AG04449 (cell line): ENCODE measurements around the gene ULBP2.
"Not testable (repeated sequence)": the region's sequence is repeated elsewhere in the genome, so short reads cannot be mapped to it uniquely, and the experiment has no call there.

Source experiments
- CTCF ChIA-PET: fragments of 350-600 bp; formaldehyde crosslinking; extraction: SDS; loops from one replicate; lab custom pipeline; 2021; ENCODE audit warnings: antibody characterized with exemption; lab: Yijun Ruan, JAX
- POLR2A ChIA-PET: fragments of 400-600, 350-600 bp; formaldehyde crosslinking; extraction: SDS; loops from one replicate; lab custom pipeline; 2020; ENCODE audit warnings: antibody characterized with exemption, inconsistent platforms; lab: Yijun Ruan, JAX
- DNase-seq: peaks from one replicate; pipeline ENCODE4 v3.0.0-alpha.2; 2010; ENCODE audit warnings: low read depth, low spot score
- H3K4me3 ChIP-seq: 2 replicates; pipeline ENCODE4 v1.5.1; 2011; ENCODE audit warnings: low read depth, mild to moderate bottlenecking, control low read depth, low read length
- TF ChIP-seq, protein P1 (sequence below): IDR thresholded peaks from one replicate; pipeline ENCODE4 v1.5.1; 2011; ENCODE audit warnings: mild to moderate bottlenecking, moderate library complexity, low read length, control low read depth, inconsistent platforms; ENCODE audit not compliant: insufficient read depth; ENCODE audit errors: missing control alignments

ULBP2 gene

GRCh38 chr6:149938571-149939355 is 3.1 kb upstream of the ULBP2 start:
- ChIA-PET CTCF (interaction anchor here (0.6 to 1.2 kb wide), 2 partner anchors 78 to 142 kb away, joined by 3 to 6 read pairs; no protein-coding TSS in a partner anchor), POLR2A (no interaction called here)
- H3K4me3 ChIP-seq: peak overlapping the region; percentile 55

DNA sequence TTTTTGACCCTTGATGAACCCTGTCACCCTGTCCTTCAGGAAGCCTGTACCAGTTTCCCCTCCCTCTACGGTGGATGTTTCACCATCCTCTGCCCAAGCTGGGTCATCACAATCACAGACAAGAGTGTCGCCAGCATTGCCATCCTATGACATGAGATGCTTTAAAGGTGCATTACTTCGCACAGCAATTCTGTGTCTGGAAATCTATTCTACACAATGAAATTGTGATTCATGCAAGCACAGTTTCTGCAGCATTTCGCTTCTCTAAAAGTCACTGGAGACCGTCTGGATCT is 2.5 kb upstream of the ULBP2 start:
- TF ChIP-seq, protein P1, sequence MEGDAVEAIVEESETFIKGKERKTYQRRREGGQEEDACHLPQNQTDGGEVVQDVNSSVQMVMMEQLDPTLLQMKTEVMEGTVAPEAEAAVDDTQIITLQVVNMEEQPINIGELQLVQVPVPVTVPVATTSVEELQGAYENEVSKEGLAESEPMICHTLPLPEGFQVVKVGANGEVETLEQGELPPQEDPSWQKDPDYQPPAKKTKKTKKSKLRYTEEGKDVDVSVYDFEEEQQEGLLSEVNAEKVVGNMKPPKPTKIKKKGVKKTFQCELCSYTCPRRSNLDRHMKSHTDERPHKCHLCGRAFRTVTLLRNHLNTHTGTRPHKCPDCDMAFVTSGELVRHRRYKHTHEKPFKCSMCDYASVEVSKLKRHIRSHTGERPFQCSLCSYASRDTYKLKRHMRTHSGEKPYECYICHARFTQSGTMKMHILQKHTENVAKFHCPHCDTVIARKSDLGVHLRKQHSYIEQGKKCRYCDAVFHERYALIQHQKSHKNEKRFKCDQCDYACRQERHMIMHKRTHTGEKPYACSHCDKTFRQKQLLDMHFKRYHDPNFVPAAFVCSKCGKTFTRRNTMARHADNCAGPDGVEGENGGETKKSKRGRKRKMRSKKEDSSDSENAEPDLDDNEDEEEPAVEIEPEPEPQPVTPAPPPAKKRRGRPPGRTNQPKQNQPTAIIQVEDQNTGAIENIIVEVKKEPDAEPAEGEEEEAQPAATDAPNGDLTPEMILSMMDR: no peak
- DNase-seq: no peak
- ChIA-PET CTCF (interaction anchor here (1.2 to 1.3 kb wide), 2 partner anchors 72 to 78 kb away, joined by 3 to 6 read pairs; no protein-coding TSS in a partner anchor), POLR2A (no interaction called here)
- no peak overlapping the region for H3K4me3 ChIP-seq

More at GRCh38 chr6:149938571-149939355, 3.1 kb upstream of the ULBP2 start:
- TF ChIP-seq, protein P1: no peak
- no peak for DNase-seq

DNA sequence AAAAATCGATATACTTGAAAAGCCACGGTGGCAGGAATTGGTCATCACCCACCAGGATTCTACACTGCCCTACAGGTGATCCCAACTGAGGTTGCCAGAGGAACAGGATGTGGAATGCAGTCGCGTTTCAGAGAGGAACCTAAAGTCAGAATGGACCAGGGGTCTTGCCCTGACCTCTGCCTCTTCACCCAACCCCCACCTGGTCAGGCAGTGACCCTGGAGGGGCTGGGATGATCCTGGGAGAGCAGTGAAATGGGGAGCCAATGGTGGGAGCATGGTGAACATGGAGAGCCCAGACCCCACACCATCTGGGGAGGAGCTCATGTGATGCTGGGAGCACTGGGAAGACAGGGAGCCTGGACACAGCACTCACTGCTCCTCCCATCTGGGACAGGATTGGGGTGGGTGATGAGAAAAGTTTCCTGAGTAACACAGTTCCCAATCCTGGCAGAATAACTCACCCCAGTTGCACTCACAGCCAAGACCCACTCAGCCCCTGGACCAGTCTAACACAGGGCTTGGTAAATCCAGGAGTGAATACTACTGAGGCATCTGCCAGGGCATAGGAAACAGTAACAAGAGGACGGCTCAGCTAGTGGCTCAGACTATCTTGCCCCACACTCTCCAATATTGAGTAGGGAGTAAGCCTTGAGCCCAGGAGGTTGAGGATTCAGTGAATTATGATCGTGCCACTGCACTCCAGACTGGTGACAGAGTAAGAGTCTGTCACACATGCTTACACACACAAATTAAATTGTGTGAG is 1.7 kb upstream of the ULBP2 start:
- ChIA-PET CTCF (interaction anchor here (1.0 to 1.6 kb wide), 5 partner anchors 13 to 455 kb away, joined by 3 to 18 read pairs (median 4); no protein-coding TSS in a partner anchor), POLR2A (no interaction called here)
- no peak overlapping the region for H3K4me3 ChIP-seq
- DNase-seq: no peak
- TF ChIP-seq, protein P1: no peak

- CTCF ChIA-PET: interaction anchor here (1.0 to 1.6 kb wide), 4 partner anchors 14 to 454 kb away, joined by 3 to 18 read pairs (median 8); no protein-coding TSS in a partner anchor
- H3K4me3 ChIP-seq: no peak overlapping the region
- TF ChIP-seq, protein P1: no peak
- POLR2A ChIA-PET: no interaction called here
- no peak for DNase-seq
Measured at GRCh38 chr6:149940672-149940982, 1.2 kb upstream of the ULBP2 start.

- TF ChIP-seq, protein P1: peak; percentile 2
- H3K4me3 ChIP-seq: peak overlapping the region; percentile 77
- no peak for DNase-seq
- ChIA-PET POLR2A (no interaction called here), CTCF (no interaction called here)
Measured at GRCh38 chr6:149942461-149942829, 631 bp downstream of the ULBP2 start.

DNA sequence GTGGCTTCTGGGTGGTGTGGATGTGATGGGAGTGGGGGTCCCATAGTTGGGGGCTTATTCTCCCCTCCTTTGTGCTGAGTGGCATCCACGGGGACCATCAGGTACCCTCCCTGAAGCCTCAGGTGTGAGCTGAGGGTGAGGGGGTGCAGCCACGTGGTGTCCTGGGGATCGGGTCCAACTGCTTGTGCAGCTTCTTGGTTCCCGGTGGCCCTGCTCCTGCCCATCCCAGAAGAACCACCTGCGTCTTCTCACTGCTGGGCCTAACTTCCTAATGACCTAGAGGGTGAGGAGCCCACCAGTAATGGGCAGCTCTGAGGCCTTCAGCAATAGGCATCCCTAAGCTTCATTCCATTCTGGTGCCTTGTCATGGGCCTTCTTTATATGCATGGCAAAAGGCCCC is 1.5 kb downstream of the ULBP2 start:
- CTCF ChIA-PET, POLR2A ChIA-PET, H3K4me3 ChIP-seq, DNase-seq: not testable (repeated sequence)

DNA sequence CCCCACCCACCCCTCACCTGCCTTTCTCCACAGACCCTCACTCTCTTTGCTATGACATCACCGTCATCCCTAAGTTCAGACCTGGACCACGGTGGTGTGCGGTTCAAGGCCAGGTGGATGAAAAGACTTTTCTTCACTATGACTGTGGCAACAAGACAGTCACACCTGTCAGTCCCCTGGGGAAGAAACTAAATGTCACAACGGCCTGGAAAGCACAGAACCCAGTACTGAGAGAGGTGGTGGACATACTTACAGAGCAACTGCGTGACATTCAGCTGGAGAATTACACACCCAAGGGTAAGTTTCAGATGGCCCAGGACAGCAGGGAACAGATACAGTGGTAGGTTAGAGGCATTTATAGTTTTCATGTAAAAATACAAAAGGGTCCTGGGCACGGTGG is 3.5 kb downstream of the ULBP2 start:
- CTCF ChIA-PET, DNase-seq, H3K4me3 ChIP-seq, POLR2A ChIA-PET: not testable (repeated sequence)

GRCh38 chr6:149946631-149947030 is 4.8 kb downstream of the ULBP2 start:
- CTCF ChIA-PET, DNase-seq, POLR2A ChIA-PET, H3K4me3 ChIP-seq: not testable (repeated sequence)

- H3K4me3 ChIP-seq, POLR2A ChIA-PET, CTCF ChIA-PET, DNase-seq: not testable (repeated sequence)
Measured at GRCh38 chr6:149947533-149947932, 5.7 kb downstream of the ULBP2 start.
